Measurements from ENCODE around the gene PLA2G2D. TPM values are rescaled to one million over a fixed set of nuclear protein-coding genes. Genes with fewer than 3 reads are reported as not detected.

Gene PLA2G2D
- total and polyA plus RNA-seq, 2 of the 8 experiments (the other 6 are each of a cell fraction or from before 2014, with no cell fraction given), result not detected

GRCh38 chr1:20111452-20111851 is 7.9 kb downstream of the PLA2G2D start:
- H2BK12ac ChIP-seq (ENCODE audit: low read depth, low read length), result no peak overlapping the region
- H3K9ac ChIP-seq (replicated peaks in 1 of 4; ENCODE audit: extremely low read depth in 1 of 4, low read depth in 3 of 4, low read length in 3 of 4), result no peak overlapping the region
- TF ChIP-seq CBX8 (IDR thresholded peaks at IDR 0.05; ENCODE audit: borderline replicate concordance, low read depth, low read length) (no peak), POU5F1 (IDR thresholded peaks at IDR 0.05; ENCODE audit: low read depth, low read length) (no peak), YY1 (IDR thresholded peaks at IDR 0.05; ENCODE audit: low read depth, low read length) (no peak), MAFK (IDR thresholded peaks at IDR 0.05; ENCODE audit: low read depth, low read length) (no peak), E2F6 (IDR thresholded peaks at IDR 0.05) (no peak), JUN (IDR thresholded peaks at IDR 0.05; ENCODE audit: low read depth, low read length) (no peak), CREB1 (IDR thresholded peaks at IDR 0.05) (no peak), SIN3A (conservative IDR thresholded peaks at IDR 0.05 in 1 of 2, IDR thresholded peaks at IDR 0.05 in 1 of 2; ENCODE audit: low read depth in 1 of 2, low read length in 2 of 2) (no peak), SP4 (IDR thresholded peaks at IDR 0.05; ENCODE audit: low read length) (no peak), MAX (IDR thresholded peaks at IDR 0.05) (no peak), EGR1 (IDR thresholded peaks at IDR 0.05; ENCODE audit: borderline replicate concordance, low read depth, low read length) (no peak), SP2 (IDR thresholded peaks at IDR 0.05; ENCODE audit: low read length) (no peak), ASH2L (IDR thresholded peaks at IDR 0.05; ENCODE audit: low read length) (no peak), SRF (IDR thresholded peaks at IDR 0.05; ENCODE audit: low read depth, low read length) (no peak), BCL11A (IDR thresholded peaks at IDR 0.05; ENCODE audit: low read depth in 2 of 2, low read length in 2 of 2) (no peak)

More at GRCh38 chr1:20111452-20111851, 7.9 kb downstream of the PLA2G2D start:
- Histone ChIP-seq H2BK20ac (ENCODE audit: low read length) (no peak overlapping the region), H2AK5ac (ENCODE audit: low read depth, low read length) (no peak overlapping the region), H3K56ac (replicated peaks; ENCODE audit: insufficient read length, low read depth, low read length) (no peak overlapping the region), H3K79me2 (ENCODE audit: control insufficient read depth in 1 of 2, insufficient read depth in 2 of 2, low read length in 2 of 2) (no peaks in the 10 kb centered on the region), H2BK15ac (ENCODE audit: low read length) (no peak overlapping the region), H4K91ac (replicated peaks; ENCODE audit: insufficient read length, low read length) (no peak overlapping the region), H4K20me1 (replicated peaks in 1 of 2; ENCODE audit: control insufficient read depth in 1 of 2, insufficient read depth in 2 of 2, low read length in 2 of 2) (no peaks in the 10 kb centered on the region), H2BK120ac (replicated peaks; ENCODE audit: low read depth, low read length) (no peak overlapping the region), H3K4me1 (replicated peaks in 1 of 4; ENCODE audit: control insufficient read depth in 3 of 4, insufficient read depth in 4 of 4, low read length in 3 of 4) (peaks cover 2 to 5% (median 3%) of the 10 kb centered on the region in 4 experiments; a peak in 4 of 7 replicates), H3K23ac (ENCODE audit: insufficient read length) (no peak overlapping the region), H2AFZ (ENCODE audit: low read length) (no peak overlapping the region), H3K27me3 (replicated peaks in 1 of 4; ENCODE audit: control insufficient read depth in 3 of 4, extremely low read depth in 1 of 4, insufficient read depth in 3 of 4, low read length in 3 of 4) (no peaks in the 10 kb centered on the region), H4K5ac (ENCODE audit: insufficient read length, low read depth, low read length) (no peak overlapping the region), H3K14ac (ENCODE audit: insufficient read length) (no peak overlapping the region), H3K36me3 (ENCODE audit: control insufficient read depth in 2 of 4, insufficient read depth in 4 of 4, low read length in 3 of 4) (no peaks in the 10 kb centered on the region), H3K79me1 (ENCODE audit: low read depth, low read length) (no peaks in the 10 kb centered on the region), H3K23me2 (ENCODE audit: low read depth, low read length) (no peaks in the 10 kb centered on the region), H4K8ac (ENCODE audit: extremely low read depth, insufficient read depth, low read length) (no peak overlapping the region), H3K4me3 (ENCODE audit: extremely low read depth in 1 of 4, insufficient read depth in 2 of 4, low read depth in 3 of 4, low read length in 4 of 4) (no peak overlapping the region), H2BK5ac (ENCODE audit: low read depth, low read length) (no peak overlapping the region), H3K4me2 (ENCODE audit: insufficient read depth in 1 of 2, low read depth in 2 of 2, low read length in 2 of 2) (no peak overlapping the region), H3K4ac (replicated peaks; ENCODE audit: insufficient read length, low read depth, low read length) (no peak overlapping the region), H3K27ac (ENCODE audit: low read depth, low read length) (no peak overlapping the region), H3K18ac (ENCODE audit: extremely low read depth, low read length) (no peak overlapping the region), H3K9me3 (ENCODE audit: insufficient read depth in 2 of 2, low read depth in 1 of 2, low read length in 1 of 2) (no peaks in the 10 kb centered on the region; a peak in 1 of 4 replicates)
- WGBS, 2 experiments (ENCODE audit: extremely low coverage in 1 of 2, insufficient coverage in 1 of 2, insufficient read length in 1 of 2, insufficient replicate concordance in 2 of 2, low coverage in 1 of 2, low lambda C conversion rate in 2 of 2, missing lambda C conversion rate in 1 of 2), result 100% methylated on average over 4 of the region's 5 CpGs; no CpG with 5 or more reads in 1 of the 2 experiments
- CTCF ChIA-PET (ENCODE audit: partially characterized antibody), result interaction anchor here (0.6 to 2.5 kb wide), 4 partner anchors 10 to 464 kb away, joined by 3 to 13 read pairs (median 3); no protein-coding TSS in a partner anchor
- no peak for DNase-seq (ENCODE audit: low read depth in 1 of 2, low spot score in 2 of 2)
- no peak for FAIRE-seq
- POLR2A ChIA-PET (ENCODE audit: partially characterized antibody), result no interaction called here
